ENCODE data around the gene TMEM30B. TPM values are rescaled to one million over a fixed set of nuclear protein-coding genes. Genes with fewer than 3 reads are reported as not detected.

Gene TMEM30B
- total and polyA plus RNA-seq, 9 of the 15 experiments (the other 6 are each of a cell fraction or from before 2014, with no cell fraction given) = 0.04 TPM; not detected in 8

DNA sequence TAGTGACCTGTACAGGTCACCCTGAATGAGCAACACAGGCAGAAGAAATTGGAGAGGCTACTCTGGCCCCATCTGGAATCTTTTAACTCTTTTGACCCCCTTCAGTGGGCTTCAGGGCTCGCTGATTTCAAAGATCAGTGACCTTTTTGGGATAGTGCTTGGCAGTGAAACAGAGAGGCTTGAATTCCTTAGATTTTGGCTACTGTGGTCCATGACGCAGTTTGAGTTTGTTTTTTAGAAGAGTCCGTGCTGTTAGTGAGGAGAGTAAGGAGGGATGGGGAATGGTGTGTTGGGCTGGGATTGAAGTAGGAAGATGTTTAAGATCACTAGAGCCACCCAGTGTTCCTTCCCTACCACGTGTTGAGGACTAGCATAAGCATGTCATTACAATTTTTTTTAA, 16.5 kb downstream of the TMEM30B start:
- Histone ChIP-seq H3K9ac (ENCODE audit: insufficient read depth in 1 of 2, low read depth in 2 of 2, low read length in 2 of 2) (no peak overlapping the region), H2AFZ (ENCODE audit: low read depth, low read length) (no peak overlapping the region), H3K27me3 (ENCODE audit: control insufficient read depth in 2 of 2, insufficient read depth in 2 of 2, low read length in 2 of 2) (peaks cover 0 to under 1% of the 10 kb centered on the region in 2 experiments; a peak in 2 of 5 replicates), H3K27ac (ENCODE audit: extremely low read depth, low read depth, low read length) (no peak overlapping the region), H3K4me3 (no peak overlapping the region), H3K4me1 (replicated peaks in 1 of 2; ENCODE audit: control insufficient read depth in 2 of 2, insufficient read depth in 2 of 2, low read length in 2 of 2) (no peaks in the 10 kb centered on the region), H3K36me3 (ENCODE audit: control insufficient read depth, insufficient read depth, low read length) (no peaks in the 10 kb centered on the region), H4K20me1 (replicated peaks; ENCODE audit: control insufficient read depth, insufficient read depth, low read length) (no peaks in the 10 kb centered on the region), H3K9me3 (replicated peaks; ENCODE audit: control insufficient read depth, insufficient read depth, low read depth, low read length) (no peaks in the 10 kb centered on the region), H3K4me2 (ENCODE audit: insufficient read depth, low read length) (no peak overlapping the region), H3K79me2 (ENCODE audit: control insufficient read depth, insufficient read depth, low read length) (no peaks in the 10 kb centered on the region), H3K9me1 (ENCODE audit: control insufficient read depth, insufficient read depth, low read length) (no peaks in the 10 kb centered on the region)
- ChIA-PET CTCF (ENCODE audit: low intra/inter-chr PET ratio) (no interaction called here), POLR2A (interaction anchor here (1.0 kb wide), 1 partner anchor 12 kb away, joined by 3 read pairs; no protein-coding TSS in a partner anchor)
- ATAC-seq = no peak
- BruUV-seq (replicated peaks) = no TSS peak
- WGBS (ENCODE audit: insufficient coverage, low coverage, missing lambda C conversion rate) = 0% methylated on average over 2 of the region's 4 CpGs
- in situ Hi-C loops (cut with MboI) (no loop called here), intact Hi-C loops (cut with micrococcal nuclease) (no loop called here)
- DNase-seq (ENCODE audit: extremely low read depth in 1 of 4, low spot score in 3 of 4) = no peak
- TF ChIP-seq CHAMP1 (IDR thresholded peaks at IDR 0.05) (no peak), ZC3H4 (CRISPR knock-in tag; IDR thresholded peaks at IDR 0.05; ENCODE audit: borderline replicate concordance) (no peak), SMARCA5 (IDR thresholded peaks at IDR 0.05) (no peak), LEF1 (IDR thresholded peaks at IDR 0.05) (no peak), ZSCAN29 (IDR thresholded peaks at IDR 0.05) (no peak), STAT5B (CRISPR knock-in tag; IDR thresholded peaks at IDR 0.05) (no peak), HES1 (IDR thresholded peaks at IDR 0.05; ENCODE audit: low read depth) (no peak), CHCHD3 (CRISPR knock-in tag; IDR thresholded peaks at IDR 0.05) (no peak), ZNF133 (CRISPR knock-in tag; IDR thresholded peaks at IDR 0.05) (no peak), JUND (IDR thresholded peaks at IDR 0.05; ENCODE audit: borderline replicate concordance, low read depth, low read length) (no peak), JUND (tag; IDR thresholded peaks at IDR 0.05; ENCODE audit: borderline replicate concordance, low read depth, low read length) (no peak), BACH1 (tag; IDR thresholded peaks at IDR 0.05) (no peak), NR2C2 (CRISPR knock-in tag; IDR thresholded peaks at IDR 0.05) (no peak), NR2C2 (tag; IDR thresholded peaks at IDR 0.05) (no peak), RNF2 (IDR thresholded peaks at IDR 0.05) (no peak), TEAD2 (tag; IDR thresholded peaks at IDR 0.05) (no peak), ZNF583 (CRISPR knock-in tag; IDR thresholded peaks at IDR 0.05) (no peak), BCOR (IDR thresholded peaks at IDR 0.05) (no peak), SMC3 (conservative IDR thresholded peaks at IDR 0.05; ENCODE audit: insufficient read depth, low read depth, low read length) (no peak)
- TF ChIP-seq, protein P1, sequence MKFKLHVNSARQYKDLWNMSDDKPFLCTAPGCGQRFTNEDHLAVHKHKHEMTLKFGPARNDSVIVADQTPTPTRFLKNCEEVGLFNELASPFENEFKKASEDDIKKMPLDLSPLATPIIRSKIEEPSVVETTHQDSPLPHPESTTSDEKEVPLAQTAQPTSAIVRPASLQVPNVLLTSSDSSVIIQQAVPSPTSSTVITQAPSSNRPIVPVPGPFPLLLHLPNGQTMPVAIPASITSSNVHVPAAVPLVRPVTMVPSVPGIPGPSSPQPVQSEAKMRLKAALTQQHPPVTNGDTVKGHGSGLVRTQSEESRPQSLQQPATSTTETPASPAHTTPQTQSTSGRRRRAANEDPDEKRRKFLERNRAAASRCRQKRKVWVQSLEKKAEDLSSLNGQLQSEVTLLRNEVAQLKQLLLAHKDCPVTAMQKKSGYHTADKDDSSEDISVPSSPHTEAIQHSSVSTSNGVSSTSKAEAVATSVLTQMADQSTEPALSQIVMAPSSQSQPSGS (CRISPR knock-in tag; IDR thresholded peaks at IDR 0.05) = no peak
- no peak for FAIRE-seq

All from K562 (cell line).